Neutrophil (primary cell): ENCODE data around the gene XAF1.

Experiments used
- H3K27ac ChIP-seq: fragments of 200-600 bp; sonication (generic); 2 replicates; pipeline ENCODE4 v1.5.1; 2016; ENCODE audit warnings: mild to moderate bottlenecking, moderate library complexity
- H3K27me3 ChIP-seq: fragments of 200-600 bp; sonication (generic); 2 replicates; pipeline ENCODE4 v1.6.0; 2016; ENCODE audit warnings: mild to moderate bottlenecking
- H3K36me3 ChIP-seq: fragments of 200-600 bp; sonication (generic); 2 replicates; pipeline ENCODE4 v1.5.1; 2017
- H3K4me1 ChIP-seq, 2 experiments: fragments of 200-600 bp in 1 of 2; sonication (generic) in 1 of 2; 1 replicate in 1 of 2; 2 replicates in 1 of 2; pipeline versions ENCODE4 v1.5.1 to v1.6.1; 2013 to 2016; ENCODE audit warnings: low read depth in 1 of 2, low read length in 1 of 2, mild to moderate bottlenecking in 1 of 2, moderate library complexity in 1 of 2; ENCODE audit not compliant: control insufficient read depth in 1 of 2, insufficient read depth in 1 of 2
- H3K4me3 ChIP-seq, 2 experiments: fragments of 200-600 bp in 1 of 2; sonication (generic) in 1 of 2; 1 replicate in 1 of 2; 2 replicates in 1 of 2; pipeline ENCODE4 v1.5.1; 2013 to 2016; ENCODE audit warnings: low read depth in 1 of 2, low read length in 1 of 2, mild to moderate bottlenecking in 1 of 2, moderate library complexity in 1 of 2
- H3K9me3 ChIP-seq: fragments of 200-600 bp; sonication (generic); 2 replicates; pipeline ENCODE4 v1.5.1; 2016
- TF ChIP-seq, protein P1 (sequence below): fragments of 200-600 bp; sonication (generic); IDR thresholded peaks from 2 replicates; pipeline ENCODE4 v1.5.1; 2016; ENCODE audit warnings: antibody characterized with exemption

The XAF1 gene

DNA sequence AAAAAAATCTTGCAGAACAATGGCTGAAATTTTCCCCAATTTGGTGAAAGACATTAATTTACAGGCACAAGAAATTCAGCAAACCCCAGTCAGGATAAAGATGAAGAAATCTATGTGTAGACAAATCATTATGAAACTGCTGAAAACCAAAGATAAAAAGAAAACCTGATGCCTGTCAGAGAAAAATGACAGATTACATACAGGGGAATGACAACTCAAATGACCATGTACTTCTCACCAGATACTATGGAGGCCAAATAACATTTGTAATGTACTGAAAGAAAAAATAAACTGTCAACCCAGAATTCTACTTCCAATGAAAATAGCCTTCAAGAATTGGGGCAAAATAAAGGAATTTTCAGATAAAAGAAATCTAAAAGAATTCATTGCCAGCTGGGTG is 7.2 kb upstream of the XAF1 start:
- Histone ChIP-seq H3K4me3 (no peak overlapping the region), H3K27ac (no peak overlapping the region), H3K4me1 (peaks cover 14 to 16% of the 10 kb centered on the region in 2 experiments), H3K9me3 (no peaks in the 10 kb centered on the region), H3K36me3 (no peaks in the 10 kb centered on the region), H3K27me3 (peaks cover 12% of the 10 kb centered on the region)
- TF ChIP-seq, protein P1, sequence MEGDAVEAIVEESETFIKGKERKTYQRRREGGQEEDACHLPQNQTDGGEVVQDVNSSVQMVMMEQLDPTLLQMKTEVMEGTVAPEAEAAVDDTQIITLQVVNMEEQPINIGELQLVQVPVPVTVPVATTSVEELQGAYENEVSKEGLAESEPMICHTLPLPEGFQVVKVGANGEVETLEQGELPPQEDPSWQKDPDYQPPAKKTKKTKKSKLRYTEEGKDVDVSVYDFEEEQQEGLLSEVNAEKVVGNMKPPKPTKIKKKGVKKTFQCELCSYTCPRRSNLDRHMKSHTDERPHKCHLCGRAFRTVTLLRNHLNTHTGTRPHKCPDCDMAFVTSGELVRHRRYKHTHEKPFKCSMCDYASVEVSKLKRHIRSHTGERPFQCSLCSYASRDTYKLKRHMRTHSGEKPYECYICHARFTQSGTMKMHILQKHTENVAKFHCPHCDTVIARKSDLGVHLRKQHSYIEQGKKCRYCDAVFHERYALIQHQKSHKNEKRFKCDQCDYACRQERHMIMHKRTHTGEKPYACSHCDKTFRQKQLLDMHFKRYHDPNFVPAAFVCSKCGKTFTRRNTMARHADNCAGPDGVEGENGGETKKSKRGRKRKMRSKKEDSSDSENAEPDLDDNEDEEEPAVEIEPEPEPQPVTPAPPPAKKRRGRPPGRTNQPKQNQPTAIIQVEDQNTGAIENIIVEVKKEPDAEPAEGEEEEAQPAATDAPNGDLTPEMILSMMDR = no peak

DNA sequence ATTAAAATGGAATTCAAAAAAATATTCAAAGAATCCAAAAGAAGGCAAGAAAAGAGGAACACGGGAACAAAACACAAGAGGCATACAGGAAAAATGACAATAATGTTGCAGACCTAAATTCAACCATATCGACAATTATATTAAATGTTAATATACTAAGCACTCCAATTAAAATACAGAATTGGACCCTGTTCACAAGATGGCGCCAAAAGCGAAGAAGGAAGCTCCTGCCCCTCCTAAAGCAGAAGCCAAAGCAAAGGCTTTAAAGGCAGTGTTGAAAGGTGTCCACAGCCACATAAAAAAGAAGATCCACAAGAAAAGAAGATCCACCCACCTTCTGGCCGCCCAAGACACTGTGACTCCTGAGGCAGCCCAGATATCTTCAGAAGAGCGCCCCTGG is 6.3 kb upstream of the XAF1 start:
- TF ChIP-seq, protein P1 = no peak
- Histone ChIP-seq H3K27ac (no peak overlapping the region), H3K9me3 (no peaks in the 10 kb centered on the region), H3K4me1 (peaks cover 14 to 20% of the 10 kb centered on the region in 2 experiments), H3K27me3 (peaks cover 10% of the 10 kb centered on the region), H3K4me3 (no peak overlapping the region), H3K36me3 (no peaks in the 10 kb centered on the region)

DNA sequence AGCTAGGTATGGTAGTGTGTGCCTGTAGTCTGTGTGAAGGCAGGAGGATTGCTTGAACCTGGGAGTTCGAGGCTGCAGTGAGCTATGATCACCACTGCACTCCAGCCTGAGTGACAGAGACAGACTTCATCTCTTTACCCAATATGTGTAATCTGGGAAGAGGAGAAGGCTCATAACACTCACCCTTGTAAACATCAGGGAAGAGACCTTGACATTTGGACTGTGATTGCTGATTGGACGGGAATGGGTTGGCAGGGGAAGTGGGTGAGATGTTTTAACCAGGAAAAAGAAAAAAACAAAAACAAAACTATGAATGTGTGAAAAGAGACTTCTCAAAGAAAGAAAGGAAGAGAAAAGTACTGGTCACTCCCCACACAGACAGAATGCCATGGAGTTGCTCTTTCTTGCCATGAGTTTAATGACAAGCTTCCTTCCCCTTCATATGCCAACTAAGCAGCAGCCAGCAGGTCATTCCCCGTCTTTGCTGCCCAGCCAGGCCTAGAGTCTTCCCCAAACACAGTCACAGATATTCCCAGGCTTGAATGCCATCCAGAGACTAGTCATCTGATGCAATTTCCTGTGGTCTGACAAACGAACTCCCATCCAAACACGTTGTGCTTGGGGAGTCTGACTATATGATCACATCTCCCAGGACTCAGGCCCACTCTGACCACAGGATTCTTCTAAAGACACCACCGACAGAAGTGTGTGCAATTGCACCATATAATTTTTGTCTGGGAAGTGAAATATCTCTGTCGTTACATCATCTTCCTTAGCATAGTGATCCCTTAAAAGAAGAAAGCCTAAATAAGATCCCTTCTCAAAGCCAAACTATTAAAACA is 3.6 kb upstream of the XAF1 start:
- TF ChIP-seq, protein P1 = no peak
- Histone ChIP-seq H3K9me3 (no peaks in the 10 kb centered on the region), H3K36me3 (no peaks in the 10 kb centered on the region), H3K27me3 (no peaks in the 10 kb centered on the region), H3K4me1 (peaks cover 31 to 39% of the 10 kb centered on the region in 2 experiments), H3K27ac (peak overlapping the region; percentile 16), H3K4me3 (no peak overlapping the region)

DNA sequence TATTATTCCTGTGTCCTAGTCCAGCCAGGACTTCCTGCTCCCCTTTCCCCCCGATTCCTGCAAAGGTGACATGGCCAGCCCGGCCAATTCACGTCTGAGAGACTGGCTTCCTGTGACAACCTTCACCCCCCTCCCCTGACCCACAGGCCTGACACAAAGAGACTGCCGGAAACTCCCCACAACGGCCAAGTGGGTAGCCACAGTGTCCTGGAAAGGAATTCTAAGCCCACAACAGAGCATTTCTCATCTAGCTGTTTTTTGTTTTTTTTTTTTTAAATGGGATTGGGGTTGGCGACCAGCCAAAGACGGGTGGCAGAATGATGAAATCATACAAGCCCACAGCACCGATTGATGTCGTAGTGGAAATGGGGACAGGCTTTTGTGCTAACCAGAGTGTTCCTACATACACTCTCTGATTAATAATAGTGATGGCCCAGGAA is 2.8 kb upstream of the XAF1 start:
- Histone ChIP-seq H3K9me3 (no peaks in the 10 kb centered on the region), H3K27me3 (no peaks in the 10 kb centered on the region), H3K4me3 (no peak overlapping the region), H3K4me1 (peaks cover 33 to 40% of the 10 kb centered on the region in 2 experiments), H3K36me3 (peaks cover under 1% of the 10 kb centered on the region), H3K27ac (no peak overlapping the region)
- TF ChIP-seq, protein P1 = no peak

DNA sequence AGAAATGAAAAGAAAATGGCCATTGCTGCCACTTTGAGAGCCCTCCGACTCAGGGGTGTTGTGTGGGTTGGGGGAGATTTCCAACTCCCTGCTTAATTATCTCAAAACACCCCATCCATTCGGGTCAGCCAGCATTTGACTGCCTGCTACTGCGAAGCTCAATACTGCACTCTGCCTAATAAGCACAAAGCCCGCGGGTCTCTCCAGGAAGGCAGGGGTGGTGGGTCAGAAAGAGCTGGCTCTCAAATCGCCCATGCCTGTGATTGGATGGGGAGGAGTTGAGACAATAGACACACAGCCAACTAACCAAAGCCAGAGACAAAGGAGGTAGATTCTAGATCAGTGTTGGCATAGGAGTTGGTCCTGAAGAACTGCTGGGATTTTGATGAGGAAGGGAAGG is 2.3 kb upstream of the XAF1 start:
- Histone ChIP-seq H3K27ac (no peak overlapping the region), H3K9me3 (no peaks in the 10 kb centered on the region), H3K4me3 (no peak overlapping the region), H3K36me3 (peaks cover 6% of the 10 kb centered on the region), H3K4me1 (peaks cover 33 to 40% of the 10 kb centered on the region in 2 experiments), H3K27me3 (no peaks in the 10 kb centered on the region)
- TF ChIP-seq, protein P1 = no peak
